ENCODE measurements around the gene TTC39C.

The TTC39C gene

GRCh38 chr18:24128700-24129099 lies 114.1 kb downstream of the TTC39C start:
- POLR2A ChIA-PET (ENCODE audit: low non-redundant PET), result no interaction called here
- TF ChIP-seq CTCF (conservative IDR thresholded peaks at IDR 0.05; ENCODE audit: low read depth), result no peak
- no peak overlapping the region for H3K27ac ChIP-seq
- CTCF ChIA-PET, result interaction anchor here (0.6 kb wide), 1 partner anchor 1997 kb away, joined by 3 read pairs; no protein-coding TSS in a partner anchor
- DNase-seq (ENCODE audit: low spot score), result no peak

GRCh38 chr18:24130494-24130893 lies 115.9 kb downstream of the TTC39C start:
- ChIA-PET CTCF (no interaction called here), POLR2A (ENCODE audit: low non-redundant PET) (no interaction called here)
- DNase-seq (ENCODE audit: low spot score), result no peak
- H3K27ac ChIP-seq, result no peak overlapping the region
- TF ChIP-seq CTCF (conservative IDR thresholded peaks at IDR 0.05; ENCODE audit: low read depth), result no peak

- DNase-seq (ENCODE audit: low spot score), result no peak
- CTCF ChIA-PET, result interaction anchor here (0.7 kb wide), 1 partner anchor 121 kb away, joined by 5 read pairs; no protein-coding TSS in a partner anchor
- POLR2A ChIA-PET (ENCODE audit: low non-redundant PET), result no interaction called here
- H3K27ac ChIP-seq, result no peak overlapping the region
- TF ChIP-seq CTCF (conservative IDR thresholded peaks at IDR 0.05; ENCODE audit: low read depth), result no peak
These were observed 122.4 kb downstream of the TTC39C start for GRCh38 chr18:24136967-24137373.

GRCh38 chr18:24138409-24138788 lies 123.8 kb downstream of the TTC39C start:
- no peak for TF ChIP-seq CTCF (conservative IDR thresholded peaks at IDR 0.05; ENCODE audit: low read depth)
- no peak for DNase-seq (ENCODE audit: low spot score)
- CTCF ChIA-PET, result no interaction called here
- peak overlapping the region; percentile 74 for H3K27ac ChIP-seq
- POLR2A ChIA-PET (ENCODE audit: low non-redundant PET), result interaction anchor here (0.8 kb wide), 1 partner anchor 10 kb away, joined by 3 read pairs; no protein-coding TSS in a partner anchor

- ChIA-PET POLR2A (ENCODE audit: low non-redundant PET) (interaction anchor here (0.8 kb wide), 1 partner anchor 9 kb away, joined by 3 read pairs; no protein-coding TSS in a partner anchor), CTCF (no interaction called here)
- peak; percentile 74 for DNase-seq (ENCODE audit: low spot score)
- no peak for TF ChIP-seq CTCF (conservative IDR thresholded peaks at IDR 0.05; ENCODE audit: low read depth)
- peak within 1 kb of the TSS; percentile 74 for H3K27ac ChIP-seq
These were observed 124.4 kb downstream of the TTC39C start, which contains the start of gene CABYR for GRCh38 chr18:24138789-24139616. CABYR (plus strand) TSS chr18:24139062; CDS start chr18:24143115, 4,053 bp downstream.

GRCh38 chr18:24140697-24141096 lies 126.1 kb downstream of the TTC39C start:
- H3K27ac ChIP-seq, result no peak overlapping the region
- no peak for TF ChIP-seq CTCF (conservative IDR thresholded peaks at IDR 0.05; ENCODE audit: low read depth)
- POLR2A ChIA-PET (ENCODE audit: low non-redundant PET), result no interaction called here
- CTCF ChIA-PET, result no interaction called here
- DNase-seq (ENCODE audit: low spot score), result no peak

Data from RWPE1 (cell line).